ENCODE measurements around the gene MLLT10. TPM values are rescaled to one million over a fixed set of nuclear protein-coding genes. Genes with fewer than 3 reads are reported as not detected.

Gene MLLT10
- total RNA-seq, 2 donors from 2014 or later, result 55.8 to 62.9 TPM

DNA sequence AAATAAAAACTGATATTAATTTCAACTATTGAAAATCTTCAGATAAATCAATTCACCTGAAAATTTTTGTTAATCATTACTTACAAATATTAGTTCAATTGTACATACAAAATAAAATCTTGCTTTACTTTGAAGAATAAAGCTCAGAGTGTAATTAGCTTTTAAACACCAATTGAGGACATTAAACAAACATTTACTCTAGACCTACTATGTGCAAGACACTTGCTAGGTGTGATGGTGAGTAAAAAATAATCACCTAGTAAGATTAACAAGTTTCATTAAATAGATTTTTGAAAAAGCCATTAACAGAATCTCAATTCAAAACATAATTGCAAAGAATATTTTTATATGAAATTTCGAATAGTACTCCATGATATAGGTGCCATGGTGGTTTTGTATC is 3.9 kb upstream of the MLLT10 start:
- peaks cover 19% of the 10 kb centered on the region for H3K4me1 ChIP-seq (ENCODE audit: control insufficient read depth, insufficient read depth, low read length)
- H3K36me3 Mint-ChIP-seq (ENCODE audit: low read depth), result no peaks in the 10 kb centered on the region
- no peak overlapping the region for H3K9ac ChIP-seq (ENCODE audit: extremely low read depth, low read length, poor library complexity, severe bottlenecking)
- no peaks in the 10 kb centered on the region for H3K9me3 Mint-ChIP-seq
- no peaks in the 10 kb centered on the region for H3K27me3 ChIP-seq (ENCODE audit: control insufficient read depth, insufficient read depth, low read length, poor library complexity, severe bottlenecking)
- H3K4me3 ChIP-seq (ENCODE audit: low read length), result no peak overlapping the region
- H3K36me3 ChIP-seq (ENCODE audit: control insufficient read depth, insufficient read depth, low read length), result no peaks in the 10 kb centered on the region
- DNase-seq, result no peak
- 100% methylated on average over 1 of the region's 1 CpG; no CpG with 5 or more reads in 1 of the 2 experiments for WGBS, 2 experiments (ENCODE audit: insufficient coverage in 1 of 2, insufficient read length in 1 of 2)
- TF ChIP-seq, protein P1, sequence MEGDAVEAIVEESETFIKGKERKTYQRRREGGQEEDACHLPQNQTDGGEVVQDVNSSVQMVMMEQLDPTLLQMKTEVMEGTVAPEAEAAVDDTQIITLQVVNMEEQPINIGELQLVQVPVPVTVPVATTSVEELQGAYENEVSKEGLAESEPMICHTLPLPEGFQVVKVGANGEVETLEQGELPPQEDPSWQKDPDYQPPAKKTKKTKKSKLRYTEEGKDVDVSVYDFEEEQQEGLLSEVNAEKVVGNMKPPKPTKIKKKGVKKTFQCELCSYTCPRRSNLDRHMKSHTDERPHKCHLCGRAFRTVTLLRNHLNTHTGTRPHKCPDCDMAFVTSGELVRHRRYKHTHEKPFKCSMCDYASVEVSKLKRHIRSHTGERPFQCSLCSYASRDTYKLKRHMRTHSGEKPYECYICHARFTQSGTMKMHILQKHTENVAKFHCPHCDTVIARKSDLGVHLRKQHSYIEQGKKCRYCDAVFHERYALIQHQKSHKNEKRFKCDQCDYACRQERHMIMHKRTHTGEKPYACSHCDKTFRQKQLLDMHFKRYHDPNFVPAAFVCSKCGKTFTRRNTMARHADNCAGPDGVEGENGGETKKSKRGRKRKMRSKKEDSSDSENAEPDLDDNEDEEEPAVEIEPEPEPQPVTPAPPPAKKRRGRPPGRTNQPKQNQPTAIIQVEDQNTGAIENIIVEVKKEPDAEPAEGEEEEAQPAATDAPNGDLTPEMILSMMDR (conservative IDR thresholded peaks at IDR 0.05), result no peak
- no peak overlapping the region for H3K27ac ChIP-seq (ENCODE audit: low read depth, low read length)
- H3K9me3 ChIP-seq (ENCODE audit: control insufficient read depth, low read length), result no peaks in the 10 kb centered on the region
- H3K4me3 Mint-ChIP-seq, result no peak overlapping the region
- peaks cover 36% of the 10 kb centered on the region for H3K4me1 Mint-ChIP-seq
- no peaks in the 10 kb centered on the region for H3K27me3 Mint-ChIP-seq (ENCODE audit: insufficient read depth)
- H3K27ac Mint-ChIP-seq, result no peak overlapping the region

- H3K27ac ChIP-seq (ENCODE audit: low read depth, low read length), result no peak overlapping the region
- H3K9ac ChIP-seq (ENCODE audit: extremely low read depth, low read length, poor library complexity, severe bottlenecking), result no peak overlapping the region
- H3K27ac Mint-ChIP-seq, result no peak overlapping the region
- TF ChIP-seq, protein P1 (conservative IDR thresholded peaks at IDR 0.05), result no peak
- H3K9me3 ChIP-seq (ENCODE audit: control insufficient read depth, low read length), result no peaks in the 10 kb centered on the region
- no peaks in the 10 kb centered on the region for H3K9me3 Mint-ChIP-seq
- H3K4me1 Mint-ChIP-seq, result peaks cover 40% of the 10 kb centered on the region
- peaks cover 19% of the 10 kb centered on the region for H3K4me1 ChIP-seq (ENCODE audit: control insufficient read depth, insufficient read depth, low read length)
- H3K36me3 ChIP-seq (ENCODE audit: control insufficient read depth, insufficient read depth, low read length), result no peaks in the 10 kb centered on the region
- H3K4me3 ChIP-seq (ENCODE audit: low read length), result no peak overlapping the region
- WGBS, 2 experiments (ENCODE audit: insufficient coverage in 1 of 2, insufficient read length in 1 of 2), result 100% methylated on average over 1 of the region's 1 CpG
- H3K27me3 ChIP-seq (ENCODE audit: control insufficient read depth, insufficient read depth, low read length, poor library complexity, severe bottlenecking), result no peaks in the 10 kb centered on the region
- peaks cover 3% of the 10 kb centered on the region for H3K36me3 Mint-ChIP-seq (ENCODE audit: low read depth)
- DNase-seq, result no peak
- H3K4me3 Mint-ChIP-seq, result no peak overlapping the region
- no peaks in the 10 kb centered on the region for H3K27me3 Mint-ChIP-seq (ENCODE audit: insufficient read depth)
These were observed 3.4 kb upstream of the MLLT10 start for GRCh38 chr10:21530641-21531040.

DNA sequence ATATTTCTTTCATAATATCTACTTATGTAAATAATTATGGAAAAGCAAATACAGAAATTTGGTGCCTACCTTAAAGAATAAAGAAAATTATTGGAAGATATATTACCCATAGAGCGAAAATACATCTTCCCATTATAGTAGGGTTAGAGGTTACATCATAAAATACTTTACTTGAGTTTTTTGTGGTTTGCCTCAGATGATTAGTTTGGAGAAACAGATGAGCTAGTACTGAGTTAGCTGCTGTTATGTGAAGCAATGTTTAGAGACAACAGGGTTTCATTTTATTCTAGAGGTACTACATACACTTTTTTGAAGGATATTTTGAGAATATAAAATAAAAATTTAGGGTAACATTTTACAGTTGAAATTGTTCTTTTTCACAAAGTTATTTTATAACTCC is 2.9 kb upstream of the MLLT10 start:
- no peak overlapping the region for H3K27ac ChIP-seq (ENCODE audit: low read depth, low read length)
- DNase-seq, result no peak
- Mint-ChIP-seq H3K27ac (no peak overlapping the region), H3K4me1 (peaks cover 40% of the 10 kb centered on the region), H3K4me3 (no peak overlapping the region), H3K27me3 (ENCODE audit: insufficient read depth) (no peaks in the 10 kb centered on the region), H3K9me3 (no peaks in the 10 kb centered on the region), H3K36me3 (ENCODE audit: low read depth) (peaks cover 3% of the 10 kb centered on the region)
- TF ChIP-seq, protein P1 (conservative IDR thresholded peaks at IDR 0.05), result no peak
- no peaks in the 10 kb centered on the region for H3K9me3 ChIP-seq (ENCODE audit: control insufficient read depth, low read length)
- H3K27me3 ChIP-seq (ENCODE audit: control insufficient read depth, insufficient read depth, low read length, poor library complexity, severe bottlenecking), result no peaks in the 10 kb centered on the region
- peaks cover 19% of the 10 kb centered on the region for H3K4me1 ChIP-seq (ENCODE audit: control insufficient read depth, insufficient read depth, low read length)
- no CpG with 5 or more reads among the region's 1 CpG for WGBS, 2 experiments (ENCODE audit: insufficient coverage in 1 of 2, insufficient read length in 1 of 2)
- H3K4me3 ChIP-seq (ENCODE audit: low read length), result no peak overlapping the region
- H3K9ac ChIP-seq (ENCODE audit: extremely low read depth, low read length, poor library complexity, severe bottlenecking), result no peak overlapping the region
- peaks cover under 1% of the 10 kb centered on the region for H3K36me3 ChIP-seq (ENCODE audit: control insufficient read depth, insufficient read depth, low read length)
